Measurements from ENCODE around the gene PDCD6IP. TPM values are rescaled to one million over a fixed set of nuclear protein-coding genes. Genes with fewer than 3 reads are reported as not detected.
A peak's percentile ranks its signal among the peaks of the same experiment; 100 is the strongest.
"Not testable (repeated sequence)": the region's sequence is repeated elsewhere in the genome, so short reads cannot be mapped to it uniquely, and the experiment has no call there.

The PDCD6IP gene
- total RNA-seq, 2 donors from 2014 or later: 166 to 185 TPM

- not testable (repeated sequence) for ATAC-seq (replicated peaks in 1 of 2); DNase-seq; H3K4me3 Mint-ChIP-seq; H3K27ac Mint-ChIP-seq; H3K9me3 Mint-ChIP-seq; H3K27me3 Mint-ChIP-seq (ENCODE audit: low read depth)
- Mint-ChIP-seq H3K4me1 (ENCODE audit: low read depth) (peaks cover 12% of the 10 kb centered on the region), H3K36me3 (ENCODE audit: insufficient read depth in 2 of 2) (peaks cover 2 to 18% of the 10 kb centered on the region in 2 donors)
Observed at GRCh38 chr3:33837182-33837581, 38.8 kb downstream of the PDCD6IP start.

GRCh38 chr3:33839283-33839682 lies 40.9 kb downstream of the PDCD6IP start:
- H3K36me3 Mint-ChIP-seq (ENCODE audit: insufficient read depth in 2 of 2): peaks cover 2 to 18% of the 10 kb centered on the region in 2 donors
- ATAC-seq (replicated peaks in 1 of 2): no peak
- H3K27ac Mint-ChIP-seq: peak overlapping the region; percentile 63

GRCh38 chr3:33840179-33840578 lies 41.7 kb downstream of the PDCD6IP start:
- peaks cover 2 to 15% of the 10 kb centered on the region in 2 donors for H3K36me3 Mint-ChIP-seq (ENCODE audit: insufficient read depth in 2 of 2)
- DNase-seq (no peak), ATAC-seq (replicated peaks in 1 of 2) (no peak)
- H3K4me3 Mint-ChIP-seq: no peak overlapping the region
- H3K4me1 Mint-ChIP-seq (ENCODE audit: low read depth): no peaks in the 10 kb centered on the region
- H3K27ac Mint-ChIP-seq: no peak overlapping the region
- no peaks in the 10 kb centered on the region for H3K27me3 Mint-ChIP-seq (ENCODE audit: low read depth)
- H3K9me3 Mint-ChIP-seq: no peaks in the 10 kb centered on the region

More at GRCh38 chr3:33839283-33839682, 40.9 kb downstream of the PDCD6IP start:
- Mint-ChIP-seq H3K27me3 (ENCODE audit: low read depth) (no peaks in the 10 kb centered on the region), H3K4me1 (ENCODE audit: low read depth) (no peaks in the 10 kb centered on the region), H3K9me3 (no peaks in the 10 kb centered on the region), H3K4me3 (no peak overlapping the region)
- no peak for DNase-seq

- Mint-ChIP-seq H3K4me1 (ENCODE audit: low read depth) (peaks cover 59% of the 10 kb centered on the region), H3K4me3 (peak overlapping the region; percentile 10 to 25), H3K27ac (peak overlapping the region; percentile 63), H3K9me3 (no peaks in the 10 kb centered on the region), H3K27me3 (ENCODE audit: low read depth) (no peaks in the 10 kb centered on the region), H3K36me3 (ENCODE audit: insufficient read depth in 2 of 2) (peaks cover 5 to 18% of the 10 kb centered on the region in 2 donors)
- DNase-seq: no peak
- ATAC-seq (replicated peaks in 1 of 2): peak in 1 of 2 donors; percentile 32
Observed at GRCh38 chr3:33848624-33849347, 50.4 kb downstream of the PDCD6IP start.

- DNase-seq; H3K27ac Mint-ChIP-seq; H3K27me3 Mint-ChIP-seq (ENCODE audit: low read depth); H3K9me3 Mint-ChIP-seq: not testable (repeated sequence)
- Mint-ChIP-seq H3K36me3 (ENCODE audit: insufficient read depth in 2 of 2) (peaks cover 11 to 29% of the 10 kb centered on the region in 2 donors), H3K4me3 (peak overlapping the region in 1 of 2 donors; percentile 17), H3K4me1 (ENCODE audit: low read depth) (peaks cover 74% of the 10 kb centered on the region)
- peak in 1 of 2 donors; percentile 49 for ATAC-seq (replicated peaks in 1 of 2)
Observed at GRCh38 chr3:33850599-33850998, 52.2 kb downstream of the PDCD6IP start.

GRCh38 chr3:33855407-33855806 lies 57.0 kb downstream of the PDCD6IP start:
- DNase-seq; H3K27me3 Mint-ChIP-seq (ENCODE audit: low read depth); H3K9me3 Mint-ChIP-seq: not testable (repeated sequence)
- Mint-ChIP-seq H3K4me1 (ENCODE audit: low read depth) (peaks cover 32% of the 10 kb centered on the region), H3K36me3 (ENCODE audit: insufficient read depth in 2 of 2) (peaks cover 18 to 35% of the 10 kb centered on the region in 2 donors), H3K4me3 (peak overlapping the region in 1 of 2 donors; percentile 42), H3K27ac (peak overlapping the region; percentile 95)
- ATAC-seq (replicated peaks in 1 of 2): peak; percentile 91 to 92

- no peak for DNase-seq
- no peak overlapping the region for H3K4me3 Mint-ChIP-seq
- H3K27me3 Mint-ChIP-seq (ENCODE audit: low read depth): no peaks in the 10 kb centered on the region
- no peaks in the 10 kb centered on the region for H3K9me3 Mint-ChIP-seq
- peaks cover 26% of the 10 kb centered on the region for H3K4me1 Mint-ChIP-seq (ENCODE audit: low read depth)
- H3K27ac Mint-ChIP-seq: peak overlapping the region; percentile 95
- peaks cover 18 to 33% of the 10 kb centered on the region in 2 donors for H3K36me3 Mint-ChIP-seq (ENCODE audit: insufficient read depth in 2 of 2)
- ATAC-seq (replicated peaks in 1 of 2): peak; percentile 45
Observed at GRCh38 chr3:33855884-33856546, 57.6 kb downstream of the PDCD6IP start.

GRCh38 chr3:33857701-33858100 lies 59.3 kb downstream of the PDCD6IP start:
- Mint-ChIP-seq H3K27ac (peak overlapping the region; percentile 91), H3K36me3 (ENCODE audit: insufficient read depth in 2 of 2) (peaks cover 16 to 28% of the 10 kb centered on the region in 2 donors), H3K4me1 (ENCODE audit: low read depth) (peaks cover 22% of the 10 kb centered on the region)
- not testable (repeated sequence) for H3K4me3 Mint-ChIP-seq; H3K9me3 Mint-ChIP-seq; ATAC-seq (replicated peaks in 1 of 2); H3K27me3 Mint-ChIP-seq (ENCODE audit: low read depth); DNase-seq

GRCh38 chr3:33858131-33858530 lies 59.7 kb downstream of the PDCD6IP start:
- Mint-ChIP-seq H3K27ac (no peak overlapping the region), H3K4me1 (ENCODE audit: low read depth) (peaks cover 22% of the 10 kb centered on the region), H3K27me3 (ENCODE audit: low read depth) (no peaks in the 10 kb centered on the region), H3K4me3 (no peak overlapping the region), H3K9me3 (no peaks in the 10 kb centered on the region), H3K36me3 (ENCODE audit: insufficient read depth in 2 of 2) (peaks cover 16 to 28% of the 10 kb centered on the region in 2 donors)
- DNase-seq: no peak
- no peak for ATAC-seq (replicated peaks in 1 of 2)

GRCh38 chr3:33860373-33861050 lies 62.1 kb downstream of the PDCD6IP start:
- DNase-seq (no peak), ATAC-seq (replicated peaks in 1 of 2) (no peak)
- H3K27me3 Mint-ChIP-seq (ENCODE audit: low read depth): no peaks in the 10 kb centered on the region
- no peaks in the 10 kb centered on the region for H3K9me3 Mint-ChIP-seq
- peaks cover 7% of the 10 kb centered on the region for H3K4me1 Mint-ChIP-seq (ENCODE audit: low read depth)
- H3K36me3 Mint-ChIP-seq (ENCODE audit: insufficient read depth in 2 of 2): peaks cover 10 to 20% of the 10 kb centered on the region in 2 donors
- H3K27ac Mint-ChIP-seq: no peak overlapping the region
- H3K4me3 Mint-ChIP-seq: no peak overlapping the region

GRCh38 chr3:33865133-33865532 lies 66.7 kb downstream of the PDCD6IP start:
- H3K9me3 Mint-ChIP-seq: no peaks in the 10 kb centered on the region
- H3K4me3 Mint-ChIP-seq: no peak overlapping the region

GRCh38 chr3:33868309-33868708 lies 69.9 kb downstream of the PDCD6IP start:
- ATAC-seq (replicated peaks in 1 of 2) (peak; percentile 64 to 70), DNase-seq (no peak)
- Mint-ChIP-seq H3K36me3 (ENCODE audit: insufficient read depth in 2 of 2) (peaks cover 0 to 4% of the 10 kb centered on the region in 2 donors), H3K27me3 (ENCODE audit: low read depth) (no peaks in the 10 kb centered on the region), H3K4me1 (ENCODE audit: low read depth) (peaks cover 13% of the 10 kb centered on the region), H3K27ac (peak overlapping the region; percentile 40), H3K9me3 (no peaks in the 10 kb centered on the region), H3K4me3 (no peak overlapping the region)

More at GRCh38 chr3:33865133-33865532, 66.7 kb downstream of the PDCD6IP start:
- Mint-ChIP-seq H3K4me1 (ENCODE audit: low read depth) (peaks cover 13% of the 10 kb centered on the region), H3K27me3 (ENCODE audit: low read depth) (no peaks in the 10 kb centered on the region), H3K27ac (no peak overlapping the region), H3K36me3 (ENCODE audit: insufficient read depth in 2 of 2) (peaks cover 2 to 4% of the 10 kb centered on the region in 2 donors)
- ATAC-seq (replicated peaks in 1 of 2): no peak
- DNase-seq: no peak

- DNase-seq: no peak
- Mint-ChIP-seq H3K27me3 (ENCODE audit: low read depth) (no peaks in the 10 kb centered on the region), H3K9me3 (no peaks in the 10 kb centered on the region), H3K27ac (no peak overlapping the region), H3K36me3 (ENCODE audit: insufficient read depth in 2 of 2) (peaks cover 0 to 2% of the 10 kb centered on the region in 2 donors), H3K4me3 (no peak overlapping the region), H3K4me1 (ENCODE audit: low read depth) (peaks cover 13% of the 10 kb centered on the region)
- ATAC-seq (replicated peaks in 1 of 2): no peak
Observed at GRCh38 chr3:33869977-33870376, 71.5 kb downstream of the PDCD6IP start.

Measured in activated T-cell treated with anti-CD3 and anti-CD28 coated beads, Interleukin-2, amount 50 U/mL, for 72 hours (primary cell).